Thoracic aorta (tissue), 2 donors: Measurements from ENCODE around the gene ZC2HC1B. TPM values are rescaled to one million over a fixed set of nuclear protein-coding genes. Genes with fewer than 3 reads are reported as not detected.

Experiments used
- ATAC-seq: fragments of 150-250 bp; one replicate; pipeline ENCODE4 v1.8.0; 2017; ENCODE audit warnings: low read depth; ENCODE audit not compliant: insufficient number of reproducible peaks, low FRiP score
- DNase-seq: peaks from one replicate; pipeline ENCODE4 v3.0.0-alpha.2; 2020; ENCODE audit warnings: low spot score
- H3K27ac ChIP-seq, 2 donors: fragments of 200-600 bp; sonication (generic); 1 replicate in 1 of 2; 2 replicates in 1 of 2; pipeline ENCODE4 v1.5.1; 2016; ENCODE audit warnings: mild to moderate bottlenecking in 2 of 2, moderate library complexity in 2 of 2
- H3K27me3 ChIP-seq: fragments of 200-600 bp; sonication (generic); replicated peaks from 2 replicates; pipeline ENCODE4 v1.6.0; 2016; ENCODE audit warnings: mild to moderate bottlenecking; ENCODE audit not compliant: insufficient read depth
- H3K36me3 ChIP-seq: fragments of 200-600 bp; sonication (generic); one replicate; pipeline ENCODE4 v1.5.1; 2016
- H3K4me1 ChIP-seq, 2 donors: fragments of 200-600 bp; sonication (generic); 1 replicate in 1 of 2; 2 replicates in 1 of 2; pipeline versions ENCODE4 v1.5.1 to v1.6.0; 2016; ENCODE audit warnings: low read depth in 2 of 2, mild to moderate bottlenecking in 1 of 2; ENCODE audit not compliant: control insufficient read depth in 1 of 2
- H3K4me3 ChIP-seq: fragments of 200-600 bp; sonication (generic); 2 replicates; pipeline ENCODE4 v1.5.1; 2016; ENCODE audit warnings: mild to moderate bottlenecking
- H3K9me3 ChIP-seq: fragments of 200-600 bp; sonication (generic); 2 replicates; pipeline ENCODE4 v1.5.1; 2016
- CTCF ChIP-seq: fragments of 200-600 bp; sonication (generic); IDR thresholded peaks from one replicate; pipeline ENCODE4 v1.5.1; 2019; ENCODE audit warnings: antibody characterized with exemption
- total RNA-seq, 2 donors: library from RNA; depleted of rRNA; stranded (reverse); fragments of >200 nt; gene quantifications; one replicate each; pipeline versions ENCODE4 v1.1.0 to v1.2.3, GENCODE V29; 2016

The ZC2HC1B gene
- total RNA-seq, 2 donors from 2014 or later = not detected

GRCh38 chr6:143928853-143929252, 64.6 kb downstream of the ZC2HC1B start:
- Histone ChIP-seq H3K9me3 (no peaks in the 10 kb centered on the region), H3K27ac (no peak overlapping the region), H3K36me3 (no peaks in the 10 kb centered on the region), H3K4me1 (no peaks in the 10 kb centered on the region), H3K4me3 (no peak overlapping the region), H3K27me3 (no peaks in the 10 kb centered on the region)
- TF ChIP-seq CTCF = no peak
- no peak for ATAC-seq
- no peak for DNase-seq

- ATAC-seq (no peak), DNase-seq (no peak)
- no peaks in the 10 kb centered on the region for H3K27me3 ChIP-seq
- H3K4me3 ChIP-seq = no peak overlapping the region
- no peak overlapping the region for H3K27ac ChIP-seq
- no peaks in the 10 kb centered on the region for H3K9me3 ChIP-seq
- H3K4me1 ChIP-seq = no peaks in the 10 kb centered on the region
- no peaks in the 10 kb centered on the region for H3K36me3 ChIP-seq
- no peak for TF ChIP-seq CTCF
These were observed 65.7 kb downstream of the ZC2HC1B start for GRCh38 chr6:143929975-143930374.

- no peaks in the 10 kb centered on the region for H3K27me3 ChIP-seq
- DNase-seq (no peak), ATAC-seq (no peak)
- no peak overlapping the region for H3K27ac ChIP-seq
- no peaks in the 10 kb centered on the region for H3K9me3 ChIP-seq
- no peak overlapping the region for H3K4me3 ChIP-seq
- no peak for TF ChIP-seq CTCF
- H3K36me3 ChIP-seq = no peaks in the 10 kb centered on the region
- no peaks in the 10 kb centered on the region for H3K4me1 ChIP-seq
These were observed 70.1 kb downstream of the ZC2HC1B start for GRCh38 chr6:143934331-143934730.

- DNase-seq (no peak), ATAC-seq (no peak)
- no peak for TF ChIP-seq CTCF
- H3K36me3 ChIP-seq = no peaks in the 10 kb centered on the region
- H3K27ac ChIP-seq = no peak overlapping the region
- no peaks in the 10 kb centered on the region for H3K27me3 ChIP-seq
- no peaks in the 10 kb centered on the region for H3K9me3 ChIP-seq
- no peak overlapping the region for H3K4me3 ChIP-seq
- no peaks in the 10 kb centered on the region for H3K4me1 ChIP-seq
These were observed 70.6 kb downstream of the ZC2HC1B start for GRCh38 chr6:143934867-143935266.

GRCh38 chr6:143936347-143936746, 72.1 kb downstream of the ZC2HC1B start:
- no peaks in the 10 kb centered on the region for H3K36me3 ChIP-seq
- no peak overlapping the region for H3K4me3 ChIP-seq
- DNase-seq = no peak
- ATAC-seq = no peak
- H3K27ac ChIP-seq = no peak overlapping the region
- TF ChIP-seq CTCF = no peak
- no peaks in the 10 kb centered on the region for H3K9me3 ChIP-seq
- no peaks in the 10 kb centered on the region for H3K27me3 ChIP-seq
- no peaks in the 10 kb centered on the region for H3K4me1 ChIP-seq
